Glomerular visceral epithelial cell (primary cell): ENCODE measurements around the gene MCTP1.

ENCODE experiments used
- DNase-seq: peaks from one replicate; pipeline ENCODE4 v3.0.0-alpha.2; 2016; ENCODE audit errors: extremely low spot score

MCTP1 gene

GRCh38 chr5:94700592-94700991, 584.3 kb downstream of the MCTP1 start:
- DNase-seq: no peak

GRCh38 chr5:94699562-94699961, 585.3 kb downstream of the MCTP1 start:
- no peak for DNase-seq

- no peak for DNase-seq
Measured at GRCh38 chr5:94698197-94698596, 586.7 kb downstream of the MCTP1 start.

- DNase-seq: no peak
Measured at GRCh38 chr5:94694671-94695070, 590.2 kb downstream of the MCTP1 start.

GRCh38 chr5:94693845-94694370, 591.0 kb downstream of the MCTP1 start:
- no peak for DNase-seq

GRCh38 chr5:94693043-94693822, 591.7 kb downstream of the MCTP1 start:
- peak; percentile 26 for DNase-seq

- DNase-seq: no peak
Measured at GRCh38 chr5:94692581-94692980, 592.3 kb downstream of the MCTP1 start.

- DNase-seq: peak; percentile 81
Measured at GRCh38 chr5:94691949-94692348, 592.9 kb downstream of the MCTP1 start.

- no peak for DNase-seq
Measured at GRCh38 chr5:94691291-94691690, 593.6 kb downstream of the MCTP1 start.

- DNase-seq: no peak
Measured at GRCh38 chr5:94690778-94691177, 594.1 kb downstream of the MCTP1 start.

- DNase-seq: no peak
Measured at GRCh38 chr5:94689908-94690307, 595.0 kb downstream of the MCTP1 start.

GRCh38 chr5:94682814-94683520, 601.9 kb downstream of the MCTP1 start:
- DNase-seq: no peak

- no peak for DNase-seq
Measured at GRCh38 chr5:94675965-94676618, 608.8 kb downstream of the MCTP1 start.

GRCh38 chr5:94674490-94675382, 610.2 kb downstream of the MCTP1 start:
- DNase-seq: peak; percentile 11

GRCh38 chr5:94672746-94673145, 612.1 kb downstream of the MCTP1 start:
- no peak for DNase-seq

GRCh38 chr5:94670726-94671125, 614.2 kb downstream of the MCTP1 start:
- DNase-seq: no peak

- DNase-seq: no peak
Measured at GRCh38 chr5:94667937-94668336, 617.0 kb downstream of the MCTP1 start.

GRCh38 chr5:94661086-94661485, 623.8 kb downstream of the MCTP1 start:
- no peak for DNase-seq

- DNase-seq: no peak
Measured at GRCh38 chr5:94660506-94660905, 624.4 kb downstream of the MCTP1 start.

GRCh38 chr5:94658272-94658671, 626.6 kb downstream of the MCTP1 start:
- no peak for DNase-seq
